ENCODE results near the gene FNBP1. TPM values are rescaled to one million over a fixed set of nuclear protein-coding genes. Genes with fewer than 3 reads are reported as not detected.

Gene FNBP1
- total RNA-seq, 1 experiment from 2014 or later, result 36.5 TPM

DNA sequence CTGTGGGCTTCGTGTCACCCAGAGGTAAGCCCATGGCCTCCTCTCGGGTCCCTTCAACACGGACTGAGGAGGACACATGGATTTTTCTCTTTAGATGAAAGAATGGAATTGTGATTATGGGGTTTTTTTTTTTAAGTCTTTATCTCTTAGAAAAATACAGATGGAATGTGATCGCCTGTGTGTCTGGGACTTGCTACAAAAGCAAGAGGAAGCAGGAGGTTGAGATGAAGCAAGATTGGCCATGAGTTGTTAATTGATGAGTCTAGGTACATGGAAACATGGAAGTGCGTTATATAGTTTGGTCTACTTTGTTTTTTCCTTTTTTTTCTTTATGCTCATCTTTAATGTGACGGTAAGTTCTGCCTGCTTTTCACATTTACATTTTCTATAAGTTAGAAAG lies 193.1 kb downstream of the FNBP1 start:
- no peaks in the 10 kb centered on the region for H3K9me3 ChIP-seq (ENCODE audit: control insufficient read depth, low read depth, low read length)
- Mint-ChIP-seq H3K36me3 (ENCODE audit: insufficient read depth in 1 of 3, low read depth in 3 of 3) (peaks cover 0 to 37% (median 20%) of the 10 kb centered on the region in 3 experiments; a peak in 6 of 7 replicates), H3K4me3 (no peak overlapping the region), H3K27ac (no peak overlapping the region), H3K27me3 (ENCODE audit: low read depth) (no peaks in the 10 kb centered on the region), H3K9me3 (no peaks in the 10 kb centered on the region), H3K4me1 (no peaks in the 10 kb centered on the region)
- H3K79me2 ChIP-seq (ENCODE audit: insufficient read depth, low read length), result no peaks in the 10 kb centered on the region
- no peaks in the 10 kb centered on the region for H3K27me3 ChIP-seq (ENCODE audit: insufficient read depth, low read length)
- H3T11ph ChIP-seq (ENCODE audit: low read length), result no peak overlapping the region
- no peak overlapping the region for H4K5ac ChIP-seq (ENCODE audit: insufficient read length, low read depth, low read length)
- no peak for DNase-seq
- no peak overlapping the region for H3K4me2 ChIP-seq (ENCODE audit: insufficient read depth, insufficient read length, low read length)
- no peaks in the 10 kb centered on the region for H3K4me1 ChIP-seq (ENCODE audit: insufficient read depth, low read length)
- no peak overlapping the region for H3K4ac ChIP-seq (ENCODE audit: low read depth, low read length)
- H2BK120ac ChIP-seq (ENCODE audit: low read depth, low read length, poor library complexity, severe bottlenecking), result no peak overlapping the region
- H2BK15ac ChIP-seq (ENCODE audit: low read depth, low read length), result no peak overlapping the region
- no peak overlapping the region for H3K9ac ChIP-seq (ENCODE audit: extremely low read depth, insufficient read length, low read length)
- no peak overlapping the region for H3K27ac ChIP-seq (ENCODE audit: insufficient read length, low read depth, low read length)
- no peaks in the 10 kb centered on the region for H3K79me1 ChIP-seq (ENCODE audit: insufficient read depth, low read depth, low read length, poor library complexity, severe bottlenecking)
- H2AFZ ChIP-seq (ENCODE audit: low read length), result no peak overlapping the region
- H2BK5ac ChIP-seq (ENCODE audit: insufficient read length, low read length), result no peak overlapping the region
- no CpG with 5 or more reads among the region's 6 CpGs for WGBS (ENCODE audit: extremely low coverage, insufficient read length, low lambda C conversion rate)
- H3K18ac ChIP-seq (ENCODE audit: insufficient read length, low read depth, low read length), result no peak overlapping the region
- no peaks in the 10 kb centered on the region for H4K20me1 ChIP-seq (ENCODE audit: control insufficient read depth, insufficient read depth, insufficient read length)
- no peak overlapping the region for H3K23ac ChIP-seq (ENCODE audit: insufficient read length, low read depth, low read length)
- H2BK20ac ChIP-seq (ENCODE audit: low read depth, low read length, poor library complexity, severe bottlenecking), result no peak overlapping the region
- no peak overlapping the region for H2BK12ac ChIP-seq (ENCODE audit: insufficient read length, low read depth, low read length)
- TF ChIP-seq, protein P1, sequence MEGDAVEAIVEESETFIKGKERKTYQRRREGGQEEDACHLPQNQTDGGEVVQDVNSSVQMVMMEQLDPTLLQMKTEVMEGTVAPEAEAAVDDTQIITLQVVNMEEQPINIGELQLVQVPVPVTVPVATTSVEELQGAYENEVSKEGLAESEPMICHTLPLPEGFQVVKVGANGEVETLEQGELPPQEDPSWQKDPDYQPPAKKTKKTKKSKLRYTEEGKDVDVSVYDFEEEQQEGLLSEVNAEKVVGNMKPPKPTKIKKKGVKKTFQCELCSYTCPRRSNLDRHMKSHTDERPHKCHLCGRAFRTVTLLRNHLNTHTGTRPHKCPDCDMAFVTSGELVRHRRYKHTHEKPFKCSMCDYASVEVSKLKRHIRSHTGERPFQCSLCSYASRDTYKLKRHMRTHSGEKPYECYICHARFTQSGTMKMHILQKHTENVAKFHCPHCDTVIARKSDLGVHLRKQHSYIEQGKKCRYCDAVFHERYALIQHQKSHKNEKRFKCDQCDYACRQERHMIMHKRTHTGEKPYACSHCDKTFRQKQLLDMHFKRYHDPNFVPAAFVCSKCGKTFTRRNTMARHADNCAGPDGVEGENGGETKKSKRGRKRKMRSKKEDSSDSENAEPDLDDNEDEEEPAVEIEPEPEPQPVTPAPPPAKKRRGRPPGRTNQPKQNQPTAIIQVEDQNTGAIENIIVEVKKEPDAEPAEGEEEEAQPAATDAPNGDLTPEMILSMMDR (conservative IDR thresholded peaks at IDR 0.05), result no peak
- H2AK5ac ChIP-seq (ENCODE audit: insufficient read length, low read length), result no peak overlapping the region
- H4K8ac ChIP-seq (replicated peaks; ENCODE audit: insufficient read length, low read depth, low read length), result no peak overlapping the region
- no peak overlapping the region for H3K56ac ChIP-seq (ENCODE audit: insufficient read length, low read depth, low read length)
- H4K91ac ChIP-seq (ENCODE audit: insufficient read length, low read depth, low read length), result no peak overlapping the region
- no peak overlapping the region for H3K14ac ChIP-seq (ENCODE audit: insufficient read depth, low read length)
- H3K23me2 ChIP-seq (ENCODE audit: insufficient read length, low read depth, low read length, poor library complexity, severe bottlenecking), result no peaks in the 10 kb centered on the region
